NCI-H1092 treated with DMSO at 0.1 percent for 48 hours (cell line): ENCODE measurements around the gene ZNF223.
A peak's percentile ranks its signal among the peaks of the same experiment; 100 is the strongest.

Experiments
- DNase-seq: peaks from one replicate; lab custom pipeline; 2025; lab: John Stamatoyannopoulos, UW

The ZNF223 gene

DNA sequence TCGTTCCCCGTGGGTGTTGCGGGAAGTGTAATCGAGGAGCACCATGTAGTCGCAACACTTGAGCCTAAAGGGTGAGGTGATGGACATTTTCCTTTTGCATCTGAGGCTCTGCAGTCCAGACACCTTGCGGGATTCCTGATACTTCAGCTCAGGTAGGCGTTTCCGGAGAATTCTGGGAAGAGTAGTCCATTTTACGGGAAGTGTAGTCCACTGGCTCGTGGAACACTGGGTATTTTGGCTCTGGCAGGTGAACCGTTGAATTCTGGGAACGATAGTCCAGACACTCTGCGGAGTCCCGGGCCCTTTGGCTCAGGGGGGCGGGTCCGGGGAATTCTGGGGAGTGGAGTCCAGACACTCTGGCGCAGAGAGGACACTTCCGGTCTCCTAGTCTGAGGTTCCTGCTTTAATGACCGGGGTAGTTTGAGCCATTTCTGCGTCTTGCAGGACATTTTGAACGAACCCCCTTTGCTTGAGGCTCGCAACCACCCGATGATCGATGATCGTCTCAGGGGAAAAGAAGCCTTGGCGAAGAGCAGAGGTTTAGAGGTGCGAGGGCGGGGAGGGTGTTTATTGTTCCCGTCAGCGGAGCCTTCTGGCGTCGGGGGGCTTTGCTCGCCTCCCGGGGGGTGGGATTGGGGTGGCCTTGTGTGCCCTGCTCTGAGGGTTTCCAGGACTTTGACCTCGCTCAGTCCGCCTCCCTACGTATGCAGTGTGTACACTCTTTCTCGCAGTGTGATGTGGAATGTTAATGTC, at the start of gene ZNF223:
TSS of gene ZNF223 (plus strand) at position 387 of the 753 bp plus-strand sequence. CDS start 3,141 bp downstream, outside the sequence.
- peak; percentile 92 for DNase-seq

DNA sequence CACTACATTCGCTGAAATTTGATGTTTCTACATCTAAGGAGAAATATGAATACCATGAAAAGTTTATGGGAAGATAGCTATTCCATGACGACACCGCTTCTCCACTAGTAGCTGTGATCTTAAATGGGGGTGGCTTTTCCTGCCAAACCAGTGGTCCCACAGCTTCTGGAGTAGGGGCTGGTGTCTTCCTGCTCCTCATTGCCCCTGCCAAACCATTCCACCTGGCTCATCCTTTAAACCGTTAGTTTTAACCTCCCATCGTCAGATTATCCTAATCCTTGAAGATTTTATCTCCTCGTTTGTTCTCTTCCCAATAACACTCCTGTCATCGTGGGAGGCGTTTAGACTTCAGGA, 49.6 kb upstream of the ZNF223 start:
- no peak for DNase-seq

- peak; percentile 90 for DNase-seq
Measured at GRCh38 chr19:44002566-44003460, 49.0 kb upstream of the ZNF223 start, which contains the start of gene ZNF230. Gene ZNF230, plus strand, starts transcription at chr19:44002957. Its CDS starts 4,122 bp downstream, at chr19:44007079.

GRCh38 chr19:44003461-44004009, 48.3 kb upstream of the ZNF223 start:
- DNase-seq, result no peak

- DNase-seq, result no peak
Measured at GRCh38 chr19:44005973-44006372, 45.9 kb upstream of the ZNF223 start.

- DNase-seq, result no peak
Measured at GRCh38 chr19:44007473-44007872, 44.4 kb upstream of the ZNF223 start.

DNA sequence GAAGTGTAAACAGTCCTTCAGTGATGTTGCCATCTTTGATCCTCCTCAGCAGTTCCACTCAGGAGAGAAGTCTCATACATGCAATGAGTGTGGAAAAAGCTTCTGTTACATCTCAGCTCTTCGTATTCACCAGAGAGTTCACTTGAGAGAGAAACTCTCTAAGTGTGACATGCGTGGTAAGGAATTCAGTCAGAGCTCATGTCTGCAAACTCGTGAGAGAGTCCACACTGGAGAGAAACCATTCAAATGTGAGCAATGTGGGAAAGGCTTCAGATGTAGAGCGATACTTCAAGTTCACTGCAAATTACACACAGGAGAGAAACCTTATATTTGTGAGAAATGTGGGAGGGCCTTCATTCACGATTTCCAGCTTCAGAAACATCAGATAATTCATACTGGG, 41.4 kb upstream of the ZNF223 start:
- DNase-seq, result no peak

DNA sequence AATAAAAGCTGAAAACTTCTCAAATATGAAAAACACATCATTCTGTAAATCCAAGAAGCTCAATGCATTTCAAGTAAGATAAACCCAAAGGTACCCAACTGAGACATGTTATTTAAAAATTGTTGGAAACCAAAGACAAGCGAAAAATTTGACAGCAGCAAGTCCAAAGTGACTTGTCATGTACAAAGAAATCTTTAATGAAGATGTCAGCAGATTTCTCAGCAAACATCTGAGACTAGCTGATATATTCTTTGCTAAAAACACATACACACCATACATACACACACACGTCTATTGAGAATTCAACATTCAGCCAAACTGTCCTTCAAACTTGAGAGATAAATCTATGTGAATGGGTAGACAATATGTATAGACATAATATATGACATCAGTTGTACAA, 32.3 kb upstream of the ZNF223 start:
- no peak for DNase-seq

DNA sequence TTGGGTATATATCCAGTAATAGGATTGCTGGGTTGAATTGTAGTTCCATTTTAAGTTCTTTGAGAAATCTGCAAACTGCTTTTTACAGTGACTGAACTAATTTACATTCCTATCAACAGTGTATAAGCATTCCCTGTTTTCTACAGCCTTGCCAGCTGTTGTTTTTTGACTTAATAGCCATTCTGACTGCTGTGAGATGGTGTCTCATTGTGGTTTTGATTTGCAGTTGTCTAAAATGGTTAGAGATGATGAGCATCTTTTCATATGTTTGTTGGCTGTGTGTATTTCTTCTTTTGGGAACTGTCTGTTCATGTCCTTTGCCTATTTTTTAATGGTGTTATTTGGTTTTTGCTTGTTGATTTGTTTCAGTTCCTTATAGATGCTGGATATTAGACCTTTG, 30.6 kb upstream of the ZNF223 start:
- no peak for DNase-seq

DNA sequence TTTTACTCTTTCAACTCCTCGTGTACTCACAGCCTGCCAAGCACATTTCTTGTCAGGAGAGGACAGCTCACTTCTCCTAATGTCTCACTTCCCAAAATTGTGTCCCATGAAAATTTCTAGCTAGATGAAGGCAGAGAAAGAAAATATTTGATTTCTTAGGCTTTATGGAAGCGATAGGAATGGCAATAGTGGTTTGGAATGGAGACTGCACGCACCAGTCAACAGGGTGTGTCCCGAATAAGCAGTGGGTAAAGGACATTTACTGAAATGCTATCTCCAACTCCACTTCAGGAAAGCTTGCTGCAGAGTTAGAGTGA, 27.0 kb upstream of the ZNF223 start:
- no peak for DNase-seq

DNA sequence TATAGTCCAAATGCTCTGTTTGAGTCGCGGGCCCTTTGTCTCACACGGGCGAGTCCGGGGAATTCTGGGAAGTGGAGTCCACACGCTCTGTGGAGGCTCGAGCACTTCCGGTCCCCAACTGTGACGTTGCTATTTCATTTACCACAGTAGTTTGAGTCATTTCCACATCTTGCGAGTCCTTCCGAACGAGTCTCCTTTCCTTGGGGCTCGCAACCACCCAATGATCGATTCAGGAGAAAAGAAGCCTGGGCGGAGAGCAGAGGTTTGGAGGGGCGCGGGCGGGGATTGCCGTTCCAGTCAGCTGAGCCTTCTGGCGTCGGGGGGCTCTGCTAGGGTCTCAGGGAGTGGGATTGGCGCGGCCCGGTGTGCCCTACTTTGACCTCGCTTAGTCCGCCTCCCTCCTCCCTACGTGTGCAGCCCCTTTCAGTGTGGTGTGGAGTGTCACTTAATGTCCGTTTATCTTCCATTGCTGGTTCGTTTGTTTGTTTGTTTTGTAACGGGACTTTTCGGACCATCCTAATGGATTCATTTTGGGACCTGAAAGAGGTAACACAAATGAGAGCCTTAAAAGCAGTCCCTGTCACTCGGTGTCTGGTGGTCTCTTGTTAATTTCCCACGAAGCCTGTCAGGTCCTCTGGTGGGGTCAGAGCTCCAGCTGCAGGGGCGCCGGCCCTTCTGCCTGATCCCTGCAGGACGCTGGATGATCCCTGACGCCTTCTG, 26.5 kb upstream of the ZNF223 start, which contains the start of gene ZNF222:
TSS of gene ZNF222 (plus strand) at position 163 of the 720 bp plus-strand sequence. CDS start at position 221, 58 bp downstream.
- DNase-seq, result peak; percentile 46

GRCh38 chr19:44026622-44027021, 25.2 kb upstream of the ZNF223 start:
- DNase-seq, result no peak

- no peak for DNase-seq
Measured at GRCh38 chr19:44032001-44032610, 19.7 kb upstream of the ZNF223 start.

- DNase-seq, result no peak
Measured at GRCh38 chr19:44042147-44042546, 9.7 kb upstream of the ZNF223 start.

DNA sequence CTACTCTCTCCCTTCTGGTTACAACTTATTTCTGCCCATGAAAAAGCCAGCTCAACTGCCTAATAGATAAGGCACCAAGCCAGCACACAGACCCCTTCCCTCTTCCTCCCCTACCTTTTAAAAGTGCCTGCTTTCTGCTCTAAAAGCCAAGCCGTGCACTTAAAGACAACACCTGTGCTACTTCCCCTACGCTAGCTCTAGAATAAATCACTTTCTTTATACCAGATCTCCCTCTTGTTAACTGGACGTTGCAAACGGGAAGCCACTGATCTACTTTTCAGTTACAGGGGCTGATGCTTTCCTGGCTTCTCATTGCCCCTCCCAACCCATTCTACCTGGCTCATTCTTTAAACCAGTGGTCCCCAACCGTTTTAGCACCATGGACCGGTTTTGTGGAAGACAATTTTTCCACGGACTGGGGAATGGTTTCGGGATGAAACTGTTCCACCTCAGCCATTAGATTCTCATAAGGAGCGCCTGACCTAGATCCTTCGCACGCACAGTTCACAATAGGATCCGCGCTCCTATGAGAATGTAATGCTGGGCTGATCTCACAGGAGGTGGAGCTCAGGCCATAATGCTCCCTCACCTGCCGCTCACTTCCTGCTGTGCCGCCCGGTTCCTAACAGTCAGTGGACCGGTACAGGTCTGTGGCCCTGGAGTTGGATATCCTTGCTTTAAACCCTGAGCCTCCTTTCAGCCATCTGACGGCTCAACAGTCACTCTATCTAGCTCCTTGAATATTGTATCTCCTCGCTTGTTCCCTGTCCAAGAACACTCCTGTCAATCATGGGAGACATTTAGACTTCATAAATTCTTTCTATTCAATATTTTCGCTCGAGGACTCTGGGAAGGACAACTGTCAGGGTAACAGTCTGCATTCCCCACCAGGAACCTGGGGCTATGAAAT, 841 bp upstream of the ZNF223 start:
- peak; percentile 34 for DNase-seq

DNA sequence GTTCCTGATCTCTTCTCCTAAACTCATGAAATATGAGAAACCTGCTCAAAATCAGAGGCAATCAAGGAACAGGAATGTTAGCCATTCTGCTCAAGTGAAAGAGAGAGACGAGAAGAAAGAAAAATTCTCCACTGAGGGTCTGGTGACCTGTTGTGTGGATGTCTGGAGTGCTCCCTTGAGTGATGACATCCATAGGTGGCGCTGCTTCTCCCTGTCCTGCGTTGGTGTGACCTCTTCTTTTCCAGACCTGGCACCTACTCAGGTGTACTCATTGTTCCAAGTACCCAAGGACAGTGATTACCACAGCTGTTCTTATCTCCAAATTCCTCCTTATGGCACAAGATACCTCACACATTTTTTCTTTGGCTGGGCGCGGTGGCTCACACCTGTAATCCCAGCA, 4.0 kb downstream of the ZNF223 start:
- DNase-seq, result no peak

DNA sequence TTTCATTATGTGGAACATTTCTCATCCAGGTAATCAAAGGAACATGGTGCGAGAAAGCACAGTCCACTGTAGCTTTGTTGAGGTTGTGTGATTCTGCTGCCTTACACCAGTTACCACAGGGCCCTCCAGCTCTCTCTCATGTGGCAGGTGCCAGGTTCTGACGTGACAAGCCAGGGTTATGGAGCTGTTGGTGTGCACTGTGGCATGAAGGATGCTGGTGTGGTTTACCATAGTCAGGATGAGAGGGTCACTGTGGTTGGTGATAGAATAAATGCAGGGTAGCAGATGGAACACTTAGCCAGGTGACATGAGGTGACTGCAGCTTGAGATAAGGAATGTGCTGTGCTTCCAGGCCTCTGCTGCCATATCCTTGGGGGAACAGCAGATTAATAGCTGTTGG, 7.4 kb downstream of the ZNF223 start:
- no peak for DNase-seq

DNA sequence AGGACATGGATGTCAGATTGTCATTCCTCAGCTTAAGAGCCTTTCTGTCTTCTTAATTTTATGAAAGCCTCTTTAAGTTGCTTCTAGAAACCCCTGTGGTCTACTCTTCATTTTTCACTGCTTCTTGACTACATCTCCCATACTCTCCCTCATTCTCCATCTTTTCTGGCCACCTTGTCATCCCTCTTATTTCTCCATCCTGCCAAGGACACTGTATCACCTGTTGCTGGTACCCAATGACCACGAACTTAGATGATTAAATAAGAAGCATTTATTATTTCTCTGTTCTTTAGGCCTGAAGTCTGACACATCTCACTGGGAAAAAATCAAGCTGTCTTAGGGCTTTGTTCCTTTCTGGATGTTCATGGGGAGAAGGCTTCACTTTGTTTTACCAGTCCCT, 9.2 kb downstream of the ZNF223 start:
- no peak for DNase-seq

DNA sequence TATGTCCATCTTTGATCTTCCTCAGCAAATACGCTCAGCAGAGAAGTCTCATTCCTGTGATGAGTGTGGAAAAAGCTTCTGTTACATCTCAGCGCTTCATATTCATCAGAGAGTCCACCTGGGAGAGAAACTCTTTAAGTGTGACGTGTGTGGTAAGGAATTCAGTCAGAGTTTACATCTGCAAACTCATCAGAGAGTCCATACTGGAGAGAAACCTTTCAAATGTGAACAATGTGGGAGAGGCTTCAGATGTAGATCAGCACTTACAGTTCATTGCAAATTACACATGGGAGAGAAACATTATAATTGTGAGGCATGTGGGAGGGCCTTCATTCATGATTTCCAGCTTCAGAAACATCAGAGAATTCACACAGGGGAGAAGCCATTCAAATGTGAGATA, 14.5 kb downstream of the ZNF223 start:
- no peak for DNase-seq

- DNase-seq, result no peak
Measured at GRCh38 chr19:44069415-44069814, 17.6 kb downstream of the ZNF223 start.
